ENCODE measurements around the gene ATP13A1. TPM values are rescaled to one million over a fixed set of nuclear protein-coding genes. Genes with fewer than 3 reads are reported as not detected.

Gene ATP13A1
- total RNA-seq, 2 experiments from 2014 or later: 84.8 to 87.6 TPM

DNA sequence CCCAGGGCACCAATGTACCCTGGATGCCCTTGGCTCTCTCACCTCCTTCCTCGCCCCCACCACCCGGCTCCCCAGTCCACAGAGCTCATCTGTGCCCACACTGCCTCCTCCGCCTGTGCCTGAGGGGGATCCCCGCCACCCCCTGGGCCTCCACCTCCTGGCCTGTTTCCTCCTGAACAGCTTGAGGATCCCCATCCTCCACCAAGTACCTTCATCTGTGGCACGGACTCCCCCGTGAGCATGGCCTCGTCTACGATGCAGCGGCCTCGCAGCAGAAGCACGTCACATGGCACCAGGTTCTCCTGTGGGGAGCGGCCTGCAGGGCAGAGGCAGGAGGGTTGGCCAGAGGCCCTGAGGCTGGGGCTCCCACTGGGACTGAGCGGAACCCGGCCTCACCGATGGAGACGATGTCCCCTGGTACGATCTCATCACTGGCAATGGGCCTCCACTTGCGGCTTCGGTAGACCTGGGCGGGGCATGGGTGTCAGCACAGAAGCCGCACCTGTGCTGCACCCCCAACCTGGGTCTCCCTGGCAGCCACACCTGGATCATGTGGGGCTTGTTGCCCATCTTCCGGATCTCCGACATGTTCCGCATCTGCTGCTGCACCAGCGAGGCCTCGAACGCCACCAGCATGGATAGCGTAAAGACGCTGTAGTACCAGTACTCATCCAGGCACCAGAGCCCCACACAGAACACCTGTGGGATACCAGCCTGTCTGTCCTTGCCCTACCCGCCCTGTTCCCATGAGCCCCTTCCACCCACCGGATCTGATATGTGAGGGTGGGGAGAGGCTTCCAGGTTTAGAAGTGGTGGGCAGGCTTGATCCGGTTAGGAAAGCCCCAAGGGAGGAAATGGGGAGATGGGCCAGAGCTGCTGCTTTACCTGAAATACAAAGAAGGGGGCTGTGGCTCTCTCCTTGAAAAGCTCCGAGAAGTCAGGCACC, 6.8 kb downstream of the ATP13A1 start:
- intact Hi-C loops (cut with DNase I, micrococcal nuclease): no loop called here

GRCh38 chr19:19655641-19656343, 7.7 kb downstream of the ATP13A1 start:
- H3K4me3 Mint-ChIP-seq: no peak overlapping the region
- POLR2A ChIA-PET: no interaction called here
- H3K27ac ChIP-seq (ENCODE audit: low read depth in 1 of 2, low read length in 2 of 2): no peak overlapping the region
- no peaks in the 10 kb centered on the region for H3K27me3 ChIP-seq (ENCODE audit: control insufficient read depth in 1 of 2, insufficient read depth in 2 of 2, low read length in 2 of 2)
- no peaks in the 10 kb centered on the region for H3K9me3 ChIP-seq (ENCODE audit: control insufficient read depth in 1 of 2, insufficient read depth in 1 of 2, low read length in 2 of 2)
- H3K36me3 Mint-ChIP-seq (ENCODE audit: low read depth): peaks cover 81% of the 10 kb centered on the region
- H3K4me1 ChIP-seq (ENCODE audit: insufficient read depth, low read length): peaks cover 6% of the 10 kb centered on the region
- CTCF ChIA-PET: no interaction called here
- no peak overlapping the region for H3K27ac Mint-ChIP-seq
- DNase-seq: peak in 1 of 14 experiments; percentile 20
- no peak for ATAC-seq (ENCODE audit: poor library complexity)
- no peaks in the 10 kb centered on the region for H3K27me3 Mint-ChIP-seq
- no peaks in the 10 kb centered on the region for H3K9me3 Mint-ChIP-seq
- intact Hi-C loops (cut with DNase I, micrococcal nuclease): no loop called here
- no peak overlapping the region for H3K4me3 ChIP-seq (ENCODE audit: low read length)
- H3K4me1 Mint-ChIP-seq (ENCODE audit: low read depth): peaks cover 5% of the 10 kb centered on the region
- peaks cover 90% of the 10 kb centered on the region for H3K36me3 ChIP-seq (ENCODE audit: insufficient read depth, low read length)
- TF ChIP-seq, protein P1, sequence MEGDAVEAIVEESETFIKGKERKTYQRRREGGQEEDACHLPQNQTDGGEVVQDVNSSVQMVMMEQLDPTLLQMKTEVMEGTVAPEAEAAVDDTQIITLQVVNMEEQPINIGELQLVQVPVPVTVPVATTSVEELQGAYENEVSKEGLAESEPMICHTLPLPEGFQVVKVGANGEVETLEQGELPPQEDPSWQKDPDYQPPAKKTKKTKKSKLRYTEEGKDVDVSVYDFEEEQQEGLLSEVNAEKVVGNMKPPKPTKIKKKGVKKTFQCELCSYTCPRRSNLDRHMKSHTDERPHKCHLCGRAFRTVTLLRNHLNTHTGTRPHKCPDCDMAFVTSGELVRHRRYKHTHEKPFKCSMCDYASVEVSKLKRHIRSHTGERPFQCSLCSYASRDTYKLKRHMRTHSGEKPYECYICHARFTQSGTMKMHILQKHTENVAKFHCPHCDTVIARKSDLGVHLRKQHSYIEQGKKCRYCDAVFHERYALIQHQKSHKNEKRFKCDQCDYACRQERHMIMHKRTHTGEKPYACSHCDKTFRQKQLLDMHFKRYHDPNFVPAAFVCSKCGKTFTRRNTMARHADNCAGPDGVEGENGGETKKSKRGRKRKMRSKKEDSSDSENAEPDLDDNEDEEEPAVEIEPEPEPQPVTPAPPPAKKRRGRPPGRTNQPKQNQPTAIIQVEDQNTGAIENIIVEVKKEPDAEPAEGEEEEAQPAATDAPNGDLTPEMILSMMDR (IDR thresholded peaks at IDR 0.05): no peak

More for the DNA sequence above, 6.8 kb downstream of the ATP13A1 start:
- H3K27ac ChIP-seq (ENCODE audit: low read depth in 1 of 2, low read length in 2 of 2): no peak overlapping the region
- ChIA-PET CTCF (no interaction called here), POLR2A (interaction anchor here (2.4 kb wide), 1 partner anchor 11 kb away, joined by 8 read pairs; the partner anchor contains the start of gene ZNF101)
- no peak for ATAC-seq (ENCODE audit: poor library complexity)
- TF ChIP-seq, protein P1 (IDR thresholded peaks at IDR 0.05): no peak
- DNase-seq: peak in 1 of 14 experiments; percentile 21
- H3K4me1 ChIP-seq (ENCODE audit: insufficient read depth, low read length): peaks cover 16% of the 10 kb centered on the region
- no peaks in the 10 kb centered on the region for H3K9me3 ChIP-seq (ENCODE audit: control insufficient read depth in 1 of 2, insufficient read depth in 1 of 2, low read length in 2 of 2)
- Mint-ChIP-seq H3K9me3 (no peaks in the 10 kb centered on the region), H3K36me3 (ENCODE audit: low read depth) (peaks cover 80% of the 10 kb centered on the region), H3K27me3 (no peaks in the 10 kb centered on the region), H3K4me3 (no peak overlapping the region), H3K27ac (no peak overlapping the region), H3K4me1 (ENCODE audit: low read depth) (peaks cover 13% of the 10 kb centered on the region)
- no peak overlapping the region for H3K4me3 ChIP-seq (ENCODE audit: low read length)
- no peaks in the 10 kb centered on the region for H3K27me3 ChIP-seq (ENCODE audit: control insufficient read depth in 1 of 2, insufficient read depth in 2 of 2, low read length in 2 of 2)
- H3K36me3 ChIP-seq (ENCODE audit: insufficient read depth, low read length): peaks cover 80% of the 10 kb centered on the region

GRCh38 chr19:19655051-19655594, 8.4 kb downstream of the ATP13A1 start:
- ChIA-PET POLR2A (interaction anchor here (0.9 kb wide), 1 partner anchor 13 kb away, joined by 5 read pairs; no protein-coding TSS in a partner anchor), CTCF (no interaction called here)
- H3K36me3 Mint-ChIP-seq (ENCODE audit: low read depth): peaks cover 87% of the 10 kb centered on the region
- Histone ChIP-seq H3K9me3 (ENCODE audit: control insufficient read depth in 1 of 2, insufficient read depth in 1 of 2, low read length in 2 of 2) (no peaks in the 10 kb centered on the region), H3K4me1 (ENCODE audit: insufficient read depth, low read length) (peaks cover 6% of the 10 kb centered on the region), H3K36me3 (ENCODE audit: insufficient read depth, low read length) (peaks cover 96% of the 10 kb centered on the region), H3K27me3 (ENCODE audit: control insufficient read depth in 1 of 2, insufficient read depth in 2 of 2, low read length in 2 of 2) (no peaks in the 10 kb centered on the region), H3K27ac (ENCODE audit: low read depth in 1 of 2, low read length in 2 of 2) (no peak overlapping the region), H3K4me3 (ENCODE audit: low read length) (no peak overlapping the region)
- TF ChIP-seq, protein P1 (IDR thresholded peaks at IDR 0.05): no peak
- H3K27ac Mint-ChIP-seq: no peak overlapping the region
- no peaks in the 10 kb centered on the region for H3K27me3 Mint-ChIP-seq
- intact Hi-C loops (cut with DNase I, micrococcal nuclease): no loop called here
- DNase-seq (peak in 1 of 14 experiments; percentile 13), ATAC-seq (ENCODE audit: poor library complexity) (no peak)
- H3K4me1 Mint-ChIP-seq (ENCODE audit: low read depth): peaks cover 5% of the 10 kb centered on the region
- H3K4me3 Mint-ChIP-seq: no peak overlapping the region
- no peaks in the 10 kb centered on the region for H3K9me3 Mint-ChIP-seq
